ENCODE measurements around the gene LGALS9B.
"Not testable (repeated sequence)": the region's sequence is repeated elsewhere in the genome, so short reads cannot be mapped to it uniquely, and the experiment has no call there.

LGALS9B gene

DNA sequence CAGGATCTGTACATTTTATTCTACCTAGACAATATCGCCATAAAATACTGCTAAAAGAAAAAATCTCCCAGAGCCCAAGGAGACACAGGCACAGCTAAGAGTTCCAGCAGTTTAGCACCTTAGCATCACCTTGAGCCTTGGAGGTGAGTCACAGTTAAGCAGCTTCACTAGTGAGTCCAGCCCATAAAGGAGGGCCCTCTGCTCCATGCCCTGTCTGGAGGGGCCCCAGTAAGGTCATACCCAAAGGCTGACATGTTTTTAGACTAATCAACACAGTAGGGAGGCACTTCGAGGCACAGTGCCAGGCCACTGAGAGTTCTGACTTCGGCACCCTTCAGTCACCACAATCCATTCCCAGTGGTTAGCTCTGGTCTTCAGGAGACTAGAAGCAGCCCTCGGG is 2.6 kb upstream of the LGALS9B start:
- DNase-seq; intact Hi-C loops (cut with DNase I): not testable (repeated sequence)

DNA sequence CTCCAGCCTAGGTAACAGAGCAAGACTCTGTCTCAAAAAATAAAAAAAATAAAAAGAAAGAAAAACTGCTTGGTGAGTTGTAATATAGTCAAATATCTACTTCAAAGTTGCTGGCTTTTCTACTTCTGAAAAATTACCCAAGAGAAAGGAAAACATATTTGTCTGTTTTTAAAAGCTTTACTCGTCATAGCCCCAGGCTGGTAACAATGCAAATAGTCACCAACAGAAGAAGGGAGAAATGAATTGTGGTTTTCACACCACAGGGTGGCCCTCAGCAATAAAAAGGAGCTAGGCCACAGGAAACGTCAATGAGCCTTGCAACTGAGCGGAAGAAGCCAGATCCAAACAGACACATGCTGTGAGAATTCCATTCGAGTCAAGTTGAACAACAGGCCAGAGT is 1.8 kb upstream of the LGALS9B start:
- intact Hi-C loops (cut with DNase I); DNase-seq: not testable (repeated sequence)

DNA sequence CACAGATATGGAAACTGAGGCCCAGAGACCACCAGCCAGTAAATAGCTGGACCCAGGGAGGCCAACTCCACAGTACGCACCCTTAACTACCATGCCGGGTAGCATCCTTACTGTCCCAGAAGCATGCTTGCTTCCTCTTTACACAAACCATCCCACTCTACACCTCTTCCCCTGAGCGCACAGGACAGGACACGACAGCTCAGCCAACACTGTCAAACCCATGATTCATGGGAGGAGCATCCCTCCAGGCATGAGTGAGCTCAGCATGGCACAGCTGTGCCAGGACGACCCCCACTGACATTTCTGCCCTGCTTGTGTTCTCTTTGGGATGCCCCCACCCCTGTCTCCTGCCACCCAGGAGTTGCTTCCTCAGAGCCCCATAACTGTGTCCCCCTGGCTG is 340 bp downstream of the LGALS9B start:
- intact Hi-C loops (cut with DNase I); DNase-seq: not testable (repeated sequence)

DNA sequence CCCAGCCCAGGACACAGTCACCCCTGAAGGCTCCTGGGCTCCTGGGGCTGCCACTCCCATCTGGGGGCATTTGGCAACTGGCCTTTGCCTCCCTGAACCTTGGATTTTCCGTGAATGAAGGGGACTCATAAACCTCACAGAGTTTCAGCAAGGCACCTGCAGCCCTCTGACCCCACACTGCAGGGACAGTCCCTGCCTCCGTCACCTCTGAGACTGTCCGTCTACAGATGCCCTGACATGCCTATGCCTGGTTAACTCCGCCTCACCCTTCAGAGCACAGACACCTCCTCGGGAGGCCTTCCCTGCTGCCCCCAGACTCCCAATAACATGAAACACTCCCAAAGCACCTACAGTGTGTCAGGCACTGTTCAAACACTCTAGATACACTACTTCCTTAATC is 786 bp downstream of the LGALS9B start:
- DNase-seq; intact Hi-C loops (cut with DNase I): not testable (repeated sequence)

DNA sequence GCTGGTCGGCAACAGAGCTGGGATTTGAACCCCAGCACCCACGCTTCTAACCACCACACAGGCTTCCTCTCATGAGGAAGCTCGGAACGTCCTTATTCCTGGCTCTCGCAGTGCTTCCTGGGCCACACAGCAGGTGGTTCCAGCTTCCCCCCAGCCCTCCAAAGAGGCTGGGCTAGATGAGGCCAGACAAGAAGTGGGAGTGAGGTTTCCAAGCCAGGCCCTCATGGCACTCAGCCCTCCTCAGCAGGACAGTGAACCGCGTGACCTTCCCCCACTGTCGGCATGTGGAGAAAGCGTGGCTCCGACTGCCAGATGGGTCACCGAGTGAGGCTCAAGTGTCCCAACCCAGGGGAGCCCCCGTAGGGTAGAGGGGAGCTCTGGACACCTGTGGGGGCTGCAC is 1.8 kb downstream of the LGALS9B start:
- intact Hi-C loops (cut with DNase I), result not testable (repeated sequence)

DNA sequence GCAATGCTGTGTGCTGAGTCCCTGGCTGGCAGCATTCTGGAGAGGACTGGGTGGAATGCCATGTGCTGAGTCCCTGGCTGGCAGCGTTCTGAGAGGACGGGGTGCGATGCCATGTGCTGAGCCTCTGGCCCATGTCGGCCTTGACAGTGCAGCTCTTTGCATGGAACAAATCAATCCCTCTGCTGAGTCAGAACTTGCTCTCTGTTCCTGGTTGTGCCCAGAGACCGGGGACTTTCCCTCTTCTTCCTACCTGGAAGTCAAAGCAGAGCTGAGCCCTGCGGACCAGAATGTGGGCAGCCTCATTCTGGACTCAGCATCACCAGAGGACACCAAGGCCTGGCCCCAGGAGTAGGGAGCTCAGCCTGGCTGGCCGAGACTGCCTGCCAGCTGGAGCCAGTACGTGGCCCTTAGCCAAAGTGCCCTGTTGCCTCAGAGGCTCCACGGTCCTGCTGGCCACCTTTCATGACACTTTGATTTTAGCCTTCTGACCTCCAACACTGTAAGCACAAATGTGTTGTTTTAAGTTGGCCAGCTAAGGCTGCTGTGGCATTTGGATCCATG is 2.4 kb downstream of the LGALS9B start:
- intact Hi-C loops (cut with DNase I); DNase-seq: not testable (repeated sequence)

More for the DNA sequence above, 1.8 kb downstream of the LGALS9B start:
- DNase-seq, result not testable (repeated sequence)

DNA sequence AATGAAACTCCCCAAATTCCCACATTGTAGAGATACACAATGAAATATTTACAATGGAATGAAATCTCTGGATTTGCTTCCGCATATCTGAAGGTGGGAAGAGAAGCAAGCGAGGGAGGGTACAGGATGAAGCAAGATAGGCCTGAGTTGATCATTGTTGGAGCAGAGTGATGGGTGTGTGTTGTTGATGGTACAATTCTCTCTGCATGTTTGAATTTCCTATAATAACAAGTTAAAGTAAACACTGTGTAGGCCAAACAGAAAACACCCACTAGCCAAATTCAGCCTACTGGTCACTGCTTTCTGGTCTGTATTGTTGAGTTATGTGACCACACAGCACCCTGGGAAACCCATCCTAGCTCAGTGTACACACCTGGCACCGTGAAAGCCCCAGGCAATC is 5.2 kb downstream of the LGALS9B start:
- DNase-seq; intact Hi-C loops (cut with DNase I): not testable (repeated sequence)

DNA sequence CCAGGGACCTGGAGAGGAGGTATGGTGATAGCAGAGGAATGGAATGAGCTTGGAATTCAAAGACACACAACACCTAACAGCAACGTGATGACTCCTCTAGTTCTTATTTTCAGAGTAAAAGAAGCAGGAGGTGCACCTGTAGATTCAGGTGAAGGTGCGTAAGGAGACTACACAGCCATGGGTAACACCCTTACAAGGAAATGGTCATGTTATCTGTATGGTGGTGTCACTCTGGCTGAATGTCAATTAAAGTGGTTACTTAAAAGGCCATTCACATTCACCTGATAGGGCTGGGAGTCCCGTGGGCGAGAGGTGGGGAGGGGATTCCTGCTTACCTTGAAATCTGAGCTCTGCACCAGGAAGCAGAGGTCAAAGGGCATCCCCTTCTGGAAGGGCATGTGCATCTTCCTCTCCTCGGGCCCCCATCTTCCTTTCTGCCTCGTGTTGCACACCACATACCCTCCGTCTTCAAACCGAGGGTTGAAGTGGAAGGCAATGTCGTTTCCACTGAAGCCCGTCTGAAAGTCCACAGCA is 9.4 kb downstream of the LGALS9B start:
- DNase-seq, result not testable (repeated sequence)

DNA sequence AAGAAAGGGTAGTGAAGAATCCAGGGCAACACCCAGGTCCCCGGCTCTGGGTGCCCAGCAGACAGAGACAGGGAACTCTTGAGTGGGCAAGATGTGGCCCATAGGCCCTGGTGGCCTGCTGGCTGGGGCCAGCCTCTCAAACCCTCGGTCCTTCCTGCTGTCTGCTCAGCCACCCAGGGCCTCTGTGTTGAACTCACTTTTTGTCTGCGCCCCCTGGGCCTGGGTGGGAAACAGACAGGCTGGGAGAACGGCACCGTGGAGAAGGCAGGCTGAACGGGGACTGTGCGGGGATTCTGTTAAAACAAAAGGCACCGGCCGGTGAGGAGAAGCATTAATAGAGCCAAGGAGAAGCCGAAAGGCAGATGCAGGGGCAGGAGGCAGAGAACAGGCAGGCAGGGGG is 12.2 kb downstream of the LGALS9B start:
- DNase-seq; intact Hi-C loops (cut with DNase I): not testable (repeated sequence)

More for the DNA sequence above, 9.4 kb downstream of the LGALS9B start:
- intact Hi-C loops (cut with DNase I), result not testable (repeated sequence)

DNA sequence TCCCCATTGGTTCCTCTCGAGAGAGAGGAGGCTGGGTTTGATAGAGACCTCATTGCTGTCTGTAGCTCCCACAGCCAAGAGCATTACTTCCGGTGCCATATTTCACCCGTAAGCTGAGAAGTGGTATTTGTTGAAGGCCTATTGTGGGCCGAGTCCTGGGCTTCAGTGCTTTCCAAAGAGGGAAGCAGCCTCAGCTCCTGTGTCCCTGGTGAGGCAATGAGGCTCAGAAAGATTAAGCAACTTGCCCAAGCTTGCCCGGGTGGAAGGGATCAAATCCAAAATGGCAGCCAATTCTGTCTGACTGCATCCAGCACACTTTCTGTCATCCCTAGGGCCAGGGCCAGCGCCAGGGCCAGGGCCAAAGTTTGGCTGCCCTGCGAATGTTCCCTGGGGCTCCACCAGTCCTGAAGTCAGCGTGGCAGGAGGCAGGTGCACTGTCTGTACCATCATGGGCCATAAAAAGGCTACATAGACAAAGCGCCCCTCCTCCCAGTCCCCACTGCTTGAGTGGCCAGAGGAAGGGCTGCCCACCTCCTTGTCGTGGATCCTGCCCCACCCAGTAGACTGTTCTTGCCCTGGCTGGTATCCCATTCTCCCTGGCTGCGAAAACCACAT is 13.4 kb downstream of the LGALS9B start:
- DNase-seq; intact Hi-C loops (cut with DNase I): not testable (repeated sequence)

DNA sequence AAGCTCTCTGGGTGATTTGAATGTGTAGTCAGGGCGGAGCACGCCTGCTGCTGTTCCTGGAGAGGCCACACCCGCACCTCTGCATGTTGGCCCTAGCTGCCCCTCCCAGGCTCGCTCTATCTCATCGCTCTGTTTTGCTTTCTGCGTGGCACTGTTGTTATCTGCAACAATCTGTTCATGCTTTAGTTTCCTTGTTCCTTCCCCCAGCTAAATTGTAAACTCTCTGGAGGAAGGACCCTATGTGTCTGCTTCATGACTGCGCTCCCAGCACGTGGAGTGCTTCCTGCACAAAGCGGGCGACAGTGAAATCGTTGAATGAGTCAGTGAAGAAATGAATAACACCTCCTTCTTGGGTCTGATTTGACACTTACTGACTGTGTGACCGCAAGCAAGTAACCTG is 16.5 kb downstream of the LGALS9B start:
- peak in 4 of 10 donors; percentile 24 to 81 (median 66) for DNase-seq
- intact Hi-C loops (cut with DNase I), result not testable (repeated sequence)

DNA sequence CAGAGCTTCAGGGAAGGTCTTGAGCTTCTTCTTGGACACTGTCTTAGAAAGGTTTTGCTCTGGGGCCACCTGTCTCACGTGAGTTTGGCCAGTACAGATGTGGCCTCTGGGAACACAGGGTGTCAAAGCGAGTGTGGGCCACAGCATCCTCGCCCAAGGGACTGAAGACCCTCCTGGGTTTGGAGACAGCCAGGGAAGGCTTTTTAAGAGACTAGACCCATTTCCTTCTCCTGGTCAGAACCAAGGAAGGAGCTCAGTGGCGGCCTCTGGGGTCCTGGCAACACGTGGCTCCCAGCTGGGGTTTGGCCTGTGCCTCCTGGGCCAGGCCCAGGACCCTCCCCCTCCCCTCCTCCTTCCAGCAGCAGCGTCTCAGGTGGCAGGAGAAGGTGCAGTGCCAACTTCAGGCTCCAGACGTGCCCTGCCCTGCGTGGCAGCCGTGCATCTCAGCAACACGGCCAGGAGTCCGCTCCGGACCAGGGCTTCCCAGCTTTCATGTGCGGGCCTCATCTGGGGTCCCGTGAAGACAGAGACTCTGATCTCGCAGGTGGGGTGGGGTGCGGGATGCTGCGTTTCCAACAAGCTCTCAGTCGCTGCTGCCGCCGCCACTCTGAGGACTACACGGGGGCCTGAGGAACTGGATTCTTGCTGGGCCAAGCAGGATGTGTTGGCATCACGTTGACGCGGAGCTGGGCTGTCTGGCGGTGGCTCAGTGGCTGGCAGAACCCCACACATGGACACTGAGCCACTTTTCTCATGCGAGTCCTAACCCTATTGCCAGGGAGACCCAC is 19.6 kb downstream of the LGALS9B start:
- intact Hi-C loops (cut with DNase I), result not testable (repeated sequence)
- DNase-seq, result peak in 2 of 10 donors; percentile 43 to 62

DNA sequence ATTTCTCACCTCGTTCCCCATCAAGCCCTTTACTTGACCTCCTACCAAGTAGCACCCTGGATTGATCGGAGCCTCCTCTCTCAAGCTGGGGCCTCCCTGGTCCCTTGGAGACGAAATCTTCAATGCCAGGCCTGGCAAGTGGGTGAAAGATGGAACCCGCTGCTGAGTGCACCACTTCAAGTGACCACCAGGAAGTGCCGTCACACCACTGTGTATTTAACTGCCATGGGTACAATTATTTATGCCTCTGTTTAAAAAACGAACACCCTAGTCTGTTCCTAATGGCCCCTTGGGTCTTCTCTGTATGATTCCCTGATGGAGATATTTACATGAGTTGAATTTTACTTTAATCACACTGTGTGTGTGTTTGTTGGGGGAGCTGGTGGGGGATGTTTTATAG is 20.4 kb downstream of the LGALS9B start:
- intact Hi-C loops (cut with DNase I), result not testable (repeated sequence)
- peak in 1 of 10 donors; percentile 61 for DNase-seq

DNA sequence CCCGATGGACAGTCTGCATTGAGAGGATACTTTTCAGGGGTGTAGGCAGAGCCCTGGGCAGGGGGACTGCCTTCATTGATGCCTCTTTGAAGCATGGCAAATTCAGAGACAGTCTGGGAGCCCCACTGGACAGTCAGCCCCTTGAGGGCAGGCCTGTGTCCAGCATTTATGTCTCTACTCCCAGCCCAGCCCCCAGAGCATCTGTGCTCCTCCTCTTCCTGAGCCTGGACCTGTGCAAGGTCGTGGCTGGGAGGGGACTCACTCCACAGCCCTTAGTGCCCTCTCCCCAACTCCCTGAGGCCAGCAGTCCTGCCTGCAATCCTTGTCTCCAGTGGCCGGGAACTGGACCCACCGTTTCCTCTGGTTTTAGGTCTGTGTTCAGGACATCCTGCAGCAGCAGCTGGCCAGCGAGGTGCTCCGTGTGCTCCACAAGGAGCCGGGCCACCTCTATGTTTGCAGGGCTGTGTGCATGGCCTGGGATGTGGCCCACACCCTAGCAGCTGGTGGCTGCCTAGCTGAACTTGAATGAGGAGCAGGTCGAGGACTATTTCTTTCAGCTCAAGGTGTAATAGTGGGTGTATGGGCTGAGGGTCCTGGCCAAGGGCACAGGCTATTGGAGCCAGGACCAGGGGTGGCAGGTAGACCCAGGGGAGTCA is 22.6 kb downstream of the LGALS9B start:
- intact Hi-C loops (cut with DNase I), result not testable (repeated sequence)

DNA sequence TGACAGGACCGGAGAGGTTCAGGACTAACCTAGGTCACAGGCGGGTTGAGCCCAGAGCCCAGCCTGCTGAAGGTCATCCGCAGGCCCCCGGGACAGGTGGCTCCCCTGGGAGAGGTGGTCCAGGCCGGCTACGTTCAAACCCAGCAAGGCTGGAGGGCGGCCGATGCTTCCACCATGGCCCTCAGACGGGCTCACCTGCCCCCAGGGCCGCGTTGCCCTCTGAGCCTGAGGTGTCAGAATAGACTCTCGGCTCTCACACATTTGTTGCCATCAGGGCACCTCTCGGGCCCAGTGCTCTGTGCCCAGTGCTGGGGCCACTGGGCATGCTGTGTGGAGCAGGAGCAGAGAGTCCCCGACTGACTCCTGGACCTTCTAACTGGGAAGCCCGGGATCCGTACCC is 23.2 kb downstream of the LGALS9B start:
- intact Hi-C loops (cut with DNase I), result not testable (repeated sequence)
- DNase-seq, result peak in 2 of 10 donors; percentile 67 to 79

More for the DNA sequence above, 22.6 kb downstream of the LGALS9B start:
- not testable (repeated sequence) for DNase-seq

DNA sequence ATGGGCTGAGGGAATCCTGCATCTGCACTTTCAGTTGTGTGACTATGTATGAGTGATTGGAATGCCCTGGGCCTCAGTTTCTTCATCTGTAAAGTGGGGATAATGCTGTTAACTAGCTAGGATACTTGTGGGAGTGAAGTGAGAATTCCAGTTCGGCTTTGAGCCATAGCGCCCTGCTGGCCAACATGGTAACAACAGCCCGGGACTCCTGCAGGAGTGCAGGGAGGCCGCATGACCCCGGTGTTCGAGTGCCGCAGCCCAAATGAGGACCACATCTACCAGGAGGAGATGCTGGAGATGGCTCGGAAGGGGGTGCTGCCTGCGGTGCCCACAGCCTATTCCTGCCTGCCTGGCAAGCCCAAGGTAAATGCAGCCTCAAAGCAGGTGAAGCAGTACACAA is 23.7 kb downstream of the LGALS9B start:
- DNase-seq; intact Hi-C loops (cut with DNase I): not testable (repeated sequence)

DNA sequence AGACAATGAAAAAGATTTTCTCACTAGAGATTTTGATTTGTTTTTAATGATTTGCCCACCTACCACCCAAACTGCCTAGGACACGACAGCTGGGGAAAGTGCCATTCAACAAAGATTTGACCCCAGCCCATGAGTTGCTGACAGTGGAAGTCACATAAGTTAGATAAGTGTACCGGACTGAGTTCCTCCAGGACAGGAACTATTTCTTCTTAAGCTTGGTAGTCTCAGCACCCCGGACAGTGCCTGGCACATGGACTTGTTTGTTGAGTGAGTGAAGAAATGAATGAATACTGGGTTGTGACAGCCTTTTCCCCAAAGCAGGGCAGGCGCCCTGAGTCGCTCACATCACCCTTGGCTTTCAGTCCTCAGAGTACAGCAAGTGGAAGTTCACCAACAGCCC is 26.7 kb downstream of the LGALS9B start:
- intact Hi-C loops (cut with DNase I); DNase-seq: not testable (repeated sequence)

DNA sequence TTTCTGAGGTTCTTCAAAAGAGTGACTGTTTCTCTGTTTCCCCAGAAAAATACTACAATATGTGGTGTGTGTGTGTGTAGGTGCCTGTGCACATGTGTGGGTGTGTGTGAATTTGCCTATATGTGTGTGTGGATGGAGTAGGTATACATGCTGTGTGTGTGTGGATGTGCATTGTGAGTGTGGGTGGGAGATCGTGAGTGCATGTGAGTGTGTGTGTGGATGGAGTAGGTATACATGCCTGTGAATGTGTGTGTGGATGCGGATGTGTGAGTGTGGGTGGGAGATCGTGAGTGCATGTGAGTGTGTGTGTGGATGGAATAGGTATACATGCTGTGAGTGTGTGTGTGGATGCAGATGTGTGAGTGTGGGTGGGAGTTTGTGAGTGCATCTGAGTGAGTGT is 32.2 kb downstream of the LGALS9B start:
- DNase-seq; intact Hi-C loops (cut with DNase I): not testable (repeated sequence)

DNA sequence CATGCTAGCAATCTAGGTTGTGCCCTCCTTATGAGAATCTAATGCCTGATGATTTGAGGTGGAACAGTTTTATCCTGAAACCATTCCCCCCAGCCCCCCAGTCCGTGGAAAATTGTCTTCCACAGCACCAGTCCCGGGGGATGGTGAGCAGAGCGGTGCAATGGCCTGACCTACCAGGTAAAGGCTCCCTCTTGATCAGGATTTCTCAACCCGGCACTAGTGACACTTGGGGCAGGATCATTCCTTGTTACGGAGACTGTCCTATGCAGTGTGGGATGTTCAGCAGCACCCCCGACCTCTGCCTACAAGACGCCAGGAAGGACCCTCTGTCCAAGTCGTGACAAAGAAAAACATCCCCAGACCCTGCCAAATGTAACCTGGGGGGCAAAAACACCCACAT is 34.0 kb downstream of the LGALS9B start:
- intact Hi-C loops (cut with DNase I); DNase-seq: not testable (repeated sequence)

DNA sequence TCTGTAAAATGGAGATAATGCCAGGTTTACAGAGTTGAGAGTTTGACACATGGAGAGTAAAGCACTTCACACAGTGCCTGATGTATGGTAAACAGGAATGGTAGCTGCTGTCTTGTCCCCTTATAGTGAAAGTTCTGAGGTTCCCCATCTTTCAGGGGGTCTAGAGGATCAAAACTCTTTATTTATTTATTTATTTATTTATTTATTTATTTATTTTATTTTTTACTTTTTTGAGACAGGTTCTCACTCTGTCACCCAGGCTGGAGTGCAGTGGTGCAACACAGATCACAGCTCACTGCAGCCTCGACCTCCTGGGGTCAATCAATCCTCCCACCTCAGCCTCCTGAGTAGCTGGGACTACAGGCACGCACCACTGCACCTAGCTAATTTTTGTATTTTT is 40.1 kb downstream of the LGALS9B start:
- DNase-seq; intact Hi-C loops (cut with DNase I): not testable (repeated sequence)

Measured in posterior cingulate gyrus (tissue), 11 donors.